GM10266 (cell line): ENCODE results near the gene MPP3.
"Not testable (repeated sequence)": the region's sequence is repeated elsewhere in the genome, so short reads cannot be mapped to it uniquely, and the experiment has no call there.

Experiments used
- DNase-seq: peaks from one replicate; pipeline ENCODE4 v3.0.0; 2012; ENCODE audit errors: extremely low spot score
- CTCF ChIP-seq: IDR thresholded peaks from 2 replicates; pipeline ENCODE4 v1.5.1; 2012; ENCODE audit warnings: mild to moderate bottlenecking, low read depth; ENCODE audit not compliant: control insufficient read depth, insufficient read depth; ENCODE audit errors: missing control alignments

The MPP3 gene

GRCh38 chr17:43873091-43873490 lies 40.1 kb upstream of the MPP3 start:
- no peak for TF ChIP-seq CTCF
- DNase-seq = no peak

- TF ChIP-seq CTCF = no peak
- no peak for DNase-seq
These were observed 39.2 kb upstream of the MPP3 start for GRCh38 chr17:43871946-43872690.

- DNase-seq = not testable (repeated sequence)
These were observed 36.1 kb upstream of the MPP3 start for GRCh38 chr17:43869031-43869430.

- no peak for TF ChIP-seq CTCF
- DNase-seq = no peak
These were observed 35.5 kb upstream of the MPP3 start for GRCh38 chr17:43868226-43868994.

- DNase-seq = no peak
- TF ChIP-seq CTCF = no peak
These were observed 31.4 kb upstream of the MPP3 start for GRCh38 chr17:43864161-43864984.

GRCh38 chr17:43861960-43862359 lies 29.0 kb upstream of the MPP3 start:
- DNase-seq = no peak
- TF ChIP-seq CTCF = no peak

- DNase-seq = no peak
- no peak for TF ChIP-seq CTCF
These were observed 28.1 kb upstream of the MPP3 start for GRCh38 chr17:43860927-43861622.
